Measurements from ENCODE around the gene APOLD1.
A peak's percentile ranks its signal among the peaks of the same experiment; 100 is the strongest.

Gene APOLD1

DNA sequence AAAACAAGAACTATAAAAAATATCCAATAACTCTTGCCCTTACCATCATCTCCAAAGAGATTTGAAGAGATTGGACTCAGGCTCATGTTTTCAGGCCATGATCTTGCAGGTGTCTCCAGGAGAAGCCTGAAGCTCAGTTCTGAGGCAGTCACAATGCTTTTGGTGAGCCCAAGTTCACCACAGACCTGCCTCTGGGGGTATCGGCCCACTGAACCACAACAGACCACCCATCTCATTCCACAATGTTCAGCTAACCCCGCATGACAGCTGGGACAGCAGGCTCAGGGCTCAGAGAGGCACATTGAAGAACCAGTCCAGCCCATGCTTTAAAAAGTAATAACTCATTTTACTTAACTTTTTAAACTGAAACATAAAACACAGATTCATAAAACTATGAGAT lies 28.3 kb upstream of the APOLD1 start:
- Histone ChIP-seq H3K4me3 (ENCODE audit: low read depth, low read length) (no peak overlapping the region), H3K36me3 (ENCODE audit: control insufficient read depth, insufficient read depth, low read length) (no peaks in the 10 kb centered on the region), H3K4me1 (ENCODE audit: control insufficient read depth, insufficient read depth, low read length) (no peaks in the 10 kb centered on the region), H3K27ac (ENCODE audit: low read depth, low read length) (no peak overlapping the region), H3K9ac (ENCODE audit: low read length) (no peak overlapping the region), H3K9me3 (ENCODE audit: control insufficient read depth, insufficient read depth, low read depth, low read length) (no peaks in the 10 kb centered on the region), H3K27me3 (ENCODE audit: control insufficient read depth, insufficient read depth, low read length) (no peaks in the 10 kb centered on the region)

- no peaks in the 10 kb centered on the region for H3K4me1 ChIP-seq (ENCODE audit: control insufficient read depth, insufficient read depth, low read length)
- H3K4me3 ChIP-seq (ENCODE audit: low read depth, low read length), result no peak overlapping the region
- H3K27me3 ChIP-seq (ENCODE audit: control insufficient read depth, insufficient read depth, low read length), result no peaks in the 10 kb centered on the region
- H3K9ac ChIP-seq (ENCODE audit: low read length), result no peak overlapping the region
- no peak overlapping the region for H3K27ac ChIP-seq (ENCODE audit: low read depth, low read length)
- H3K36me3 ChIP-seq (ENCODE audit: control insufficient read depth, insufficient read depth, low read length), result no peaks in the 10 kb centered on the region
- no peaks in the 10 kb centered on the region for H3K9me3 ChIP-seq (ENCODE audit: control insufficient read depth, insufficient read depth, low read depth, low read length)
Measured at GRCh38 chr12:12759234-12759915, 26.1 kb upstream of the APOLD1 start.

GRCh38 chr12:12764824-12765223 lies 20.6 kb upstream of the APOLD1 start:
- Histone ChIP-seq H3K4me3 (ENCODE audit: low read depth, low read length) (no peak overlapping the region), H3K36me3 (ENCODE audit: control insufficient read depth, insufficient read depth, low read length) (no peaks in the 10 kb centered on the region), H3K4me1 (ENCODE audit: control insufficient read depth, insufficient read depth, low read length) (no peaks in the 10 kb centered on the region), H3K27me3 (ENCODE audit: control insufficient read depth, insufficient read depth, low read length) (no peaks in the 10 kb centered on the region), H3K9ac (ENCODE audit: low read length) (no peak overlapping the region), H3K27ac (ENCODE audit: low read depth, low read length) (no peak overlapping the region), H3K9me3 (ENCODE audit: control insufficient read depth, insufficient read depth, low read depth, low read length) (no peaks in the 10 kb centered on the region)

GRCh38 chr12:12770262-12770661 lies 15.2 kb upstream of the APOLD1 start:
- Histone ChIP-seq H3K27ac (ENCODE audit: low read depth, low read length) (no peak overlapping the region), H3K9ac (ENCODE audit: low read length) (no peak overlapping the region), H3K9me3 (ENCODE audit: control insufficient read depth, insufficient read depth, low read depth, low read length) (no peaks in the 10 kb centered on the region), H3K36me3 (ENCODE audit: control insufficient read depth, insufficient read depth, low read length) (no peaks in the 10 kb centered on the region), H3K27me3 (ENCODE audit: control insufficient read depth, insufficient read depth, low read length) (no peaks in the 10 kb centered on the region), H3K4me1 (ENCODE audit: control insufficient read depth, insufficient read depth, low read length) (no peaks in the 10 kb centered on the region), H3K4me3 (ENCODE audit: low read depth, low read length) (no peak overlapping the region)

GRCh38 chr12:12774791-12775190 lies 10.7 kb upstream of the APOLD1 start:
- no peaks in the 10 kb centered on the region for H3K27me3 ChIP-seq (ENCODE audit: control insufficient read depth, insufficient read depth, low read length)
- H3K9me3 ChIP-seq (ENCODE audit: control insufficient read depth, insufficient read depth, low read depth, low read length), result no peaks in the 10 kb centered on the region
- no peak overlapping the region for H3K9ac ChIP-seq (ENCODE audit: low read length)
- no peaks in the 10 kb centered on the region for H3K4me1 ChIP-seq (ENCODE audit: control insufficient read depth, insufficient read depth, low read length)
- no peak overlapping the region for H3K27ac ChIP-seq (ENCODE audit: low read depth, low read length)
- H3K4me3 ChIP-seq (ENCODE audit: low read depth, low read length), result no peak overlapping the region
- H3K36me3 ChIP-seq (ENCODE audit: control insufficient read depth, insufficient read depth, low read length), result no peaks in the 10 kb centered on the region

DNA sequence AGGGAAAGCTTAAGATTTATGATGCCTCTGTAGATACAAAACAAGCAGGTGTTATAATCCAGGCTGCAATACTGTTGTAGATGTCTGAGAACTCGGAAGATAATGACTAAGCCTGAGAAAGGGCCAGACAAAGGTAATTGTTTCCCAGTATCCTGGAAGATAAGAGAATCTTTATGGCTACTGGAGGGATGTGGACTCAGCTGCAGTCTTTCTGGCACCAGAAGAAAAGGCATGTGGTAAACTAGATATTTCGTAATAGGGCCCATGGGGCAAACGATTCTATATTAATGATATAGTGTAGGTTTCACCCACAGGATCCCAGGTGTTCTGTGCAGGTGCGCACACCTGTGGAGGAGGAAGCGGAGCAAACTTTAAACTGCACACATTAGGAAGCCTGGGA lies 9.2 kb upstream of the APOLD1 start:
- no peaks in the 10 kb centered on the region for H3K36me3 ChIP-seq (ENCODE audit: control insufficient read depth, insufficient read depth, low read length)
- no peak overlapping the region for H3K4me3 ChIP-seq (ENCODE audit: low read depth, low read length)
- H3K9ac ChIP-seq (ENCODE audit: low read length), result no peak overlapping the region
- no peaks in the 10 kb centered on the region for H3K4me1 ChIP-seq (ENCODE audit: control insufficient read depth, insufficient read depth, low read length)
- H3K27me3 ChIP-seq (ENCODE audit: control insufficient read depth, insufficient read depth, low read length), result no peaks in the 10 kb centered on the region
- H3K27ac ChIP-seq (ENCODE audit: low read depth, low read length), result no peak overlapping the region
- no peaks in the 10 kb centered on the region for H3K9me3 ChIP-seq (ENCODE audit: control insufficient read depth, insufficient read depth, low read depth, low read length)

- Histone ChIP-seq H3K27ac (ENCODE audit: low read depth, low read length) (no peak overlapping the region), H3K4me3 (ENCODE audit: low read depth, low read length) (no peak overlapping the region), H3K9me3 (ENCODE audit: control insufficient read depth, insufficient read depth, low read depth, low read length) (no peaks in the 10 kb centered on the region), H3K4me1 (ENCODE audit: control insufficient read depth, insufficient read depth, low read length) (no peaks in the 10 kb centered on the region), H3K36me3 (ENCODE audit: control insufficient read depth, insufficient read depth, low read length) (no peaks in the 10 kb centered on the region), H3K9ac (ENCODE audit: low read length) (no peak overlapping the region), H3K27me3 (ENCODE audit: control insufficient read depth, insufficient read depth, low read length) (no peaks in the 10 kb centered on the region)
Measured at GRCh38 chr12:12777092-12777491, 8.4 kb upstream of the APOLD1 start.

GRCh38 chr12:12779007-12779406 lies 6.5 kb upstream of the APOLD1 start:
- H3K36me3 ChIP-seq (ENCODE audit: control insufficient read depth, insufficient read depth, low read length), result no peaks in the 10 kb centered on the region
- no peaks in the 10 kb centered on the region for H3K27me3 ChIP-seq (ENCODE audit: control insufficient read depth, insufficient read depth, low read length)
- no peak overlapping the region for H3K9ac ChIP-seq (ENCODE audit: low read length)
- H3K9me3 ChIP-seq (ENCODE audit: control insufficient read depth, insufficient read depth, low read depth, low read length), result no peaks in the 10 kb centered on the region
- H3K4me1 ChIP-seq (ENCODE audit: control insufficient read depth, insufficient read depth, low read length), result no peaks in the 10 kb centered on the region
- H3K27ac ChIP-seq (ENCODE audit: low read depth, low read length), result no peak overlapping the region
- H3K4me3 ChIP-seq (ENCODE audit: low read depth, low read length), result no peak overlapping the region

GRCh38 chr12:12779529-12779928 lies 5.9 kb upstream of the APOLD1 start:
- no peak overlapping the region for H3K4me3 ChIP-seq (ENCODE audit: low read depth, low read length)
- no peaks in the 10 kb centered on the region for H3K9me3 ChIP-seq (ENCODE audit: control insufficient read depth, insufficient read depth, low read depth, low read length)
- H3K36me3 ChIP-seq (ENCODE audit: control insufficient read depth, insufficient read depth, low read length), result no peaks in the 10 kb centered on the region
- H3K4me1 ChIP-seq (ENCODE audit: control insufficient read depth, insufficient read depth, low read length), result peaks cover 2% of the 10 kb centered on the region; the same call in 1 of the 2 replicates
- H3K27me3 ChIP-seq (ENCODE audit: control insufficient read depth, insufficient read depth, low read length), result peaks cover under 1% of the 10 kb centered on the region; the same call in 1 of the 2 replicates
- H3K27ac ChIP-seq (ENCODE audit: low read depth, low read length), result no peak overlapping the region
- H3K9ac ChIP-seq (ENCODE audit: low read length), result no peak overlapping the region

- no peak overlapping the region for H3K9ac ChIP-seq (ENCODE audit: low read length)
- H3K4me1 ChIP-seq (ENCODE audit: control insufficient read depth, insufficient read depth, low read length), result peaks cover 33% of the 10 kb centered on the region
- H3K9me3 ChIP-seq (ENCODE audit: control insufficient read depth, insufficient read depth, low read depth, low read length), result no peaks in the 10 kb centered on the region
- no peaks in the 10 kb centered on the region for H3K36me3 ChIP-seq (ENCODE audit: control insufficient read depth, insufficient read depth, low read length)
- H3K27ac ChIP-seq (ENCODE audit: low read depth, low read length), result no peak overlapping the region
- no peak overlapping the region for H3K4me3 ChIP-seq (ENCODE audit: low read depth, low read length)
- H3K27me3 ChIP-seq (ENCODE audit: control insufficient read depth, insufficient read depth, low read length), result peaks cover 35% of the 10 kb centered on the region
Measured at GRCh38 chr12:12784116-12784515, 1.3 kb upstream of the APOLD1 start.

DNA sequence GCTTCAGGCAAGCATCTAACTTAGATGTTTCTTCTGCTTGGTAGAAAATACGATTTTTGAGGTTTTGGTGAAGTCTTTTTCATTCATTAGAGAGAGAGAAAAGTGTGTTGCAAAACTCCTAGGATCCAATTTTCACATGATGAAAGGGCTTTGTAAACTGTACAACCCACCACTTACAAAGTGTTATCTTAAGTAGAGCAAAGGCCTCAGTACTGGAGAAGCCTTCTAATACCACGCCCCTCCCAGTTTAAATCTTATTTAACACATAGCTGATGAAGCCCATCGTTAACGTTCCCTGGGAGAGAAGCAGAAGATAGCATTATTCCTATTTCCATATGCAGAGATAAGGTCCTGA lies 869 bp downstream of the APOLD1 start:
- no peak overlapping the region for H3K27ac ChIP-seq (ENCODE audit: low read depth, low read length)

More for the DNA sequence above, 869 bp downstream of the APOLD1 start:
- Histone ChIP-seq H3K27me3 (ENCODE audit: control insufficient read depth, insufficient read depth, low read length) (peaks cover 35% of the 10 kb centered on the region), H3K4me1 (ENCODE audit: control insufficient read depth, insufficient read depth, low read length) (peaks cover 33% of the 10 kb centered on the region), H3K9ac (ENCODE audit: low read length) (peak overlapping the region; percentile 66), H3K9me3 (ENCODE audit: control insufficient read depth, insufficient read depth, low read depth, low read length) (no peaks in the 10 kb centered on the region), H3K4me3 (ENCODE audit: low read depth, low read length) (peak overlapping the region; percentile 73), H3K36me3 (ENCODE audit: control insufficient read depth, insufficient read depth, low read length) (no peaks in the 10 kb centered on the region)
